Nephron (organoid): ENCODE data around the gene DTL.
A peak's percentile ranks its signal among the peaks of the same experiment; 100 is the strongest.

ENCODE experiments used
- H3K27ac Mint-ChIP-seq, 3 experiments: 2 replicates each; pipeline ENCODE4 v1.8.0; 2020; ENCODE audit warnings: mixed read lengths in 3 of 3, mild to moderate bottlenecking in 2 of 3, moderate library complexity in 1 of 3
- H3K27me3 Mint-ChIP-seq: 2 replicates; pipeline ENCODE4 v1.8.0; 2021; ENCODE audit warnings: low read depth, mild to moderate bottlenecking, moderate library complexity, mixed read lengths
- H3K36me3 Mint-ChIP-seq: 2 replicates; pipeline ENCODE4 v1.8.0; 2020; ENCODE audit warnings: low read depth, mixed read lengths
- H3K4me1 Mint-ChIP-seq: 2 replicates; pipeline ENCODE4 v1.8.0; 2020; ENCODE audit warnings: mixed read lengths
- H3K4me3 Mint-ChIP-seq, 3 experiments: 2 replicates each; pipeline ENCODE4 v1.8.0; 2020; ENCODE audit warnings: mild to moderate bottlenecking in 3 of 3, mixed read lengths in 3 of 3, moderate library complexity in 2 of 3
- H3K9me3 Mint-ChIP-seq: 2 replicates; pipeline ENCODE4 v1.8.0; 2020; ENCODE audit warnings: mixed read lengths
- TF ChIP-seq, protein P1 (sequence below), 3 experiments: fragments of 200-600 bp; sonication (generic); IDR thresholded peaks; one replicate each; pipeline ENCODE4 v1.5.0; 2021; ENCODE audit warnings: antibody characterized with exemption in 3 of 3; ENCODE audit not compliant: unreplicated experiment in 3 of 3

The DTL gene

DNA sequence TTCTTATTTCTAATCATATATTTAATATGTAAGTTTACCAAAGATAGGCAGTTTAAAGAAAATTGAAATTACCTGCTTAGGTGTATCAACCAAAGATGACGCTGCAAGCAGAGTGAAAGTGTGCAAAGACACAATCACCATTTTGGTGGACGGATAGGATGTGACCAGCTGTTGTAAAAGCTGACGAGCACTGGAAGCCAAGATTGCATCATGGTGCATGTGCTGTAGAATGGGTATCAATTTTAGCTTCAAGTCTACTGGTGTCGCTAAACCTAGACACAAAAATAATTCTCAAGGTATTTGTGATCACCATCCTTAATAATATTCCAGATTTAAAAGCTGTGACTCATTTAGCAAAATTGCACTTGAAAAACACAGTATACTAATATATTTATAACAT, 28.4 kb upstream of the DTL start:
- H3K27ac Mint-ChIP-seq, result no peak overlapping the region
- H3K4me1 Mint-ChIP-seq, result no peaks in the 10 kb centered on the region
- H3K4me3 Mint-ChIP-seq, result no peak overlapping the region
- peaks cover 39% of the 10 kb centered on the region for H3K36me3 Mint-ChIP-seq
- TF ChIP-seq, protein P1, sequence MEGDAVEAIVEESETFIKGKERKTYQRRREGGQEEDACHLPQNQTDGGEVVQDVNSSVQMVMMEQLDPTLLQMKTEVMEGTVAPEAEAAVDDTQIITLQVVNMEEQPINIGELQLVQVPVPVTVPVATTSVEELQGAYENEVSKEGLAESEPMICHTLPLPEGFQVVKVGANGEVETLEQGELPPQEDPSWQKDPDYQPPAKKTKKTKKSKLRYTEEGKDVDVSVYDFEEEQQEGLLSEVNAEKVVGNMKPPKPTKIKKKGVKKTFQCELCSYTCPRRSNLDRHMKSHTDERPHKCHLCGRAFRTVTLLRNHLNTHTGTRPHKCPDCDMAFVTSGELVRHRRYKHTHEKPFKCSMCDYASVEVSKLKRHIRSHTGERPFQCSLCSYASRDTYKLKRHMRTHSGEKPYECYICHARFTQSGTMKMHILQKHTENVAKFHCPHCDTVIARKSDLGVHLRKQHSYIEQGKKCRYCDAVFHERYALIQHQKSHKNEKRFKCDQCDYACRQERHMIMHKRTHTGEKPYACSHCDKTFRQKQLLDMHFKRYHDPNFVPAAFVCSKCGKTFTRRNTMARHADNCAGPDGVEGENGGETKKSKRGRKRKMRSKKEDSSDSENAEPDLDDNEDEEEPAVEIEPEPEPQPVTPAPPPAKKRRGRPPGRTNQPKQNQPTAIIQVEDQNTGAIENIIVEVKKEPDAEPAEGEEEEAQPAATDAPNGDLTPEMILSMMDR (IDR thresholded peaks at IDR 0.05; ENCODE audit: unreplicated experiment in 3 of 3), result no peak
- no peaks in the 10 kb centered on the region for H3K9me3 Mint-ChIP-seq
- H3K27me3 Mint-ChIP-seq, result no peaks in the 10 kb centered on the region

GRCh38 chr1:212007886-212008285, 27.7 kb upstream of the DTL start:
- no peak overlapping the region for H3K4me3 Mint-ChIP-seq
- TF ChIP-seq, protein P1 (IDR thresholded peaks at IDR 0.05; ENCODE audit: unreplicated experiment in 3 of 3), result no peak
- H3K27me3 Mint-ChIP-seq, result no peaks in the 10 kb centered on the region
- H3K36me3 Mint-ChIP-seq, result peaks cover 33% of the 10 kb centered on the region
- H3K9me3 Mint-ChIP-seq, result no peaks in the 10 kb centered on the region
- no peaks in the 10 kb centered on the region for H3K4me1 Mint-ChIP-seq
- H3K27ac Mint-ChIP-seq, result no peak overlapping the region

DNA sequence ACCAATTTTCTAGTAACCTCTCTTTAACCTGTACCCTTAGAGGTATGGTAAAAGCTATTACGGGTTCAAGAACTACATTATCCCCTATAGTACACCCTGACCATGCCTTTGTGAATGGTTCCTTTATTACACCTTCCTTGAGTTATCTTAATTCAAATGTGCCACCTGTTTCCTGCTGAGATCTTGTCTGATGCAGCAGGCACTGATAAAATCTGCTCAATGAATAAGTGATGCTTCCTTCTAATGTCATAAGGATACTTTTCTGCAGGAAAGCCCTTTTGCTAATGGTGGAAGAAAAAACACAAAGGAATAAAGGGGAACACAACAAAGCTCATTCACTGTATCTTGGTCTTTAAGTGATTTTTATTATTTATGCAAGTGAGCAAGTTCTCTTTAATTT, 26.0 kb upstream of the DTL start:
- H3K27ac Mint-ChIP-seq, result no peak overlapping the region
- peaks cover 33% of the 10 kb centered on the region for H3K36me3 Mint-ChIP-seq
- H3K27me3 Mint-ChIP-seq, result no peaks in the 10 kb centered on the region
- no peaks in the 10 kb centered on the region for H3K4me1 Mint-ChIP-seq
- no peaks in the 10 kb centered on the region for H3K9me3 Mint-ChIP-seq
- H3K4me3 Mint-ChIP-seq, result no peak overlapping the region
- TF ChIP-seq, protein P1 (IDR thresholded peaks at IDR 0.05; ENCODE audit: unreplicated experiment in 3 of 3), result no peak

- no peaks in the 10 kb centered on the region for H3K4me1 Mint-ChIP-seq
- no peaks in the 10 kb centered on the region for H3K27me3 Mint-ChIP-seq
- no peak overlapping the region for H3K4me3 Mint-ChIP-seq
- H3K27ac Mint-ChIP-seq, result no peak overlapping the region
- H3K36me3 Mint-ChIP-seq, result peaks cover 34% of the 10 kb centered on the region
- no peaks in the 10 kb centered on the region for H3K9me3 Mint-ChIP-seq
- TF ChIP-seq, protein P1 (IDR thresholded peaks at IDR 0.05; ENCODE audit: unreplicated experiment in 3 of 3), result no peak
Measured at GRCh38 chr1:212010004-212010403, 25.5 kb upstream of the DTL start.

GRCh38 chr1:212012034-212012740, 23.4 kb upstream of the DTL start:
- H3K27me3 Mint-ChIP-seq, result no peaks in the 10 kb centered on the region
- TF ChIP-seq, protein P1 (IDR thresholded peaks at IDR 0.05; ENCODE audit: unreplicated experiment in 3 of 3), result peak; percentile 84 to 90 (median 88)
- H3K9me3 Mint-ChIP-seq, result no peaks in the 10 kb centered on the region
- H3K4me3 Mint-ChIP-seq, result no peak overlapping the region
- no peaks in the 10 kb centered on the region for H3K4me1 Mint-ChIP-seq
- H3K27ac Mint-ChIP-seq, result no peak overlapping the region
- H3K36me3 Mint-ChIP-seq, result peaks cover 44% of the 10 kb centered on the region

DNA sequence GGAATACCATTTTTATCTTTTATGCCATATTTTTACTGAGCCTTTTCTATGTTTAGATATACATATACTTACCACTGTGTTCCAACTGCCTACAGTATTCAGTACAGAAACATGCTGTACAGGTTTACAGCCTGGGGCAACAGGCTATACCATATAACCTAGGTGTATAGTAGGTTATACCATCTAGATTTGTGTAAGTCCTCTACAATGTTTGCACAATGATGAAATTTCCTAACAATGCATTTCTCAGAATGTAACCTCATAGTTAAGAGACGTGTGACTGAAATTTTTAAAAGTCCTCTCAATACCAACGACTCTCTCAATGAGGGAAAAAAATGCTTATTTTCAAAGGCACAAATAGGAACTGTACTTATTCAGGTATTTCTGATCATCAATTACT, 21.9 kb upstream of the DTL start:
- peaks cover 41% of the 10 kb centered on the region for H3K36me3 Mint-ChIP-seq
- no peaks in the 10 kb centered on the region for H3K9me3 Mint-ChIP-seq
- H3K4me1 Mint-ChIP-seq, result no peaks in the 10 kb centered on the region
- no peak overlapping the region for H3K4me3 Mint-ChIP-seq
- no peaks in the 10 kb centered on the region for H3K27me3 Mint-ChIP-seq
- TF ChIP-seq, protein P1 (IDR thresholded peaks at IDR 0.05; ENCODE audit: unreplicated experiment in 3 of 3), result no peak
- no peak overlapping the region for H3K27ac Mint-ChIP-seq
